Osteocyte (in vitro differentiated cells): ENCODE measurements around the gene TEX2. TPM values are rescaled to one million over a fixed set of nuclear protein-coding genes. Genes with fewer than 3 reads are reported as not detected.
"Not testable (repeated sequence)": the region's sequence is repeated elsewhere in the genome, so short reads cannot be mapped to it uniquely, and the experiment has no call there.

Source experiments
- DNase-seq: peaks from one replicate; pipeline ENCODE4 v3.0.0; 2021; ENCODE audit warnings: mixed read lengths; ENCODE audit not compliant: unreplicated experiment; ENCODE audit errors: extremely low spot score
- H3K27ac Mint-ChIP-seq: one replicate; pipeline ENCODE4 v1.8.0; 2021; ENCODE audit warnings: mild to moderate bottlenecking, mixed read lengths; ENCODE audit not compliant: unreplicated experiment
- H3K27me3 Mint-ChIP-seq: one replicate; pipeline ENCODE4 v1.8.0; 2021; ENCODE audit warnings: mixed read lengths; ENCODE audit not compliant: unreplicated experiment
- H3K36me3 Mint-ChIP-seq: one replicate; pipeline ENCODE4 v1.8.0; 2021; ENCODE audit warnings: mixed read lengths; ENCODE audit not compliant: unreplicated experiment
- H3K4me1 Mint-ChIP-seq: one replicate; pipeline ENCODE4 v1.8.0; 2021; ENCODE audit warnings: mixed read lengths; ENCODE audit not compliant: unreplicated experiment
- H3K4me3 Mint-ChIP-seq: one replicate; pipeline ENCODE4 v1.8.0; 2021; ENCODE audit warnings: mild to moderate bottlenecking, moderate library complexity, mixed read lengths; ENCODE audit not compliant: unreplicated experiment
- H3K9me3 Mint-ChIP-seq: one replicate; pipeline ENCODE4 v1.8.0; 2021; ENCODE audit warnings: mixed read lengths; ENCODE audit not compliant: unreplicated experiment
- total RNA-seq: library from RNA; stranded (reverse); gene quantifications from 2 replicates; pipeline ENCODE4 v1.2.1, GENCODE V29; 2021
- TF ChIP-seq, protein P1 (sequence below): fragments of 200-600 bp; sonication (generic); IDR thresholded peaks from 2 replicates; pipeline ENCODE4 v1.5.0; 2021; ENCODE audit warnings: antibody characterized with exemption, mild to moderate bottlenecking, moderate library complexity

TEX2 gene
- total RNA-seq, 1 donor from 2014 or later, result 73.5 TPM

DNA sequence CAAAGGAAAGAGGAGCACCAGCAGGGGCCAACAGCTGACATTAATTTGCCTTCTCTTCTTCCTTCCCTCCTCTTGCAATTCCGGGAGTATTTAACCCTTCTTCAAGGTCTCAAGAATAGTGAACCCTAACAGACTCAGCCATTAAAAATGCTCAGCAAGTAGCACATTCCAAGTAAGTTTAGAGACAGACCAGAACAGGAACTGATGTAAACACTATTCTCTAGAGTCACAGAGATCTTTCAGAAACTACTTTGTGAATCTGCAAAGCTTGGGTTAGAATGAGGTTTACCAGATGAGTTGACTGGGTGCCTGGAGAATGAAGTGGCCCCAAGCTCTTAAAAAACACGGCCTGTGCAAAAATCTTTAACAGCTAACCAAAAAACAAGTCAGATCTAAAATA lies 50.9 kb downstream of the TEX2 start:
- Mint-ChIP-seq H3K9me3 (no peaks in the 10 kb centered on the region), H3K36me3 (peaks cover 39% of the 10 kb centered on the region), H3K4me3 (no peak overlapping the region), H3K27me3 (no peaks in the 10 kb centered on the region), H3K4me1 (peaks cover 78% of the 10 kb centered on the region), H3K27ac (peak overlapping the region; percentile 78)
- DNase-seq, result no peak
- TF ChIP-seq, protein P1, sequence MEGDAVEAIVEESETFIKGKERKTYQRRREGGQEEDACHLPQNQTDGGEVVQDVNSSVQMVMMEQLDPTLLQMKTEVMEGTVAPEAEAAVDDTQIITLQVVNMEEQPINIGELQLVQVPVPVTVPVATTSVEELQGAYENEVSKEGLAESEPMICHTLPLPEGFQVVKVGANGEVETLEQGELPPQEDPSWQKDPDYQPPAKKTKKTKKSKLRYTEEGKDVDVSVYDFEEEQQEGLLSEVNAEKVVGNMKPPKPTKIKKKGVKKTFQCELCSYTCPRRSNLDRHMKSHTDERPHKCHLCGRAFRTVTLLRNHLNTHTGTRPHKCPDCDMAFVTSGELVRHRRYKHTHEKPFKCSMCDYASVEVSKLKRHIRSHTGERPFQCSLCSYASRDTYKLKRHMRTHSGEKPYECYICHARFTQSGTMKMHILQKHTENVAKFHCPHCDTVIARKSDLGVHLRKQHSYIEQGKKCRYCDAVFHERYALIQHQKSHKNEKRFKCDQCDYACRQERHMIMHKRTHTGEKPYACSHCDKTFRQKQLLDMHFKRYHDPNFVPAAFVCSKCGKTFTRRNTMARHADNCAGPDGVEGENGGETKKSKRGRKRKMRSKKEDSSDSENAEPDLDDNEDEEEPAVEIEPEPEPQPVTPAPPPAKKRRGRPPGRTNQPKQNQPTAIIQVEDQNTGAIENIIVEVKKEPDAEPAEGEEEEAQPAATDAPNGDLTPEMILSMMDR, result no peak

DNA sequence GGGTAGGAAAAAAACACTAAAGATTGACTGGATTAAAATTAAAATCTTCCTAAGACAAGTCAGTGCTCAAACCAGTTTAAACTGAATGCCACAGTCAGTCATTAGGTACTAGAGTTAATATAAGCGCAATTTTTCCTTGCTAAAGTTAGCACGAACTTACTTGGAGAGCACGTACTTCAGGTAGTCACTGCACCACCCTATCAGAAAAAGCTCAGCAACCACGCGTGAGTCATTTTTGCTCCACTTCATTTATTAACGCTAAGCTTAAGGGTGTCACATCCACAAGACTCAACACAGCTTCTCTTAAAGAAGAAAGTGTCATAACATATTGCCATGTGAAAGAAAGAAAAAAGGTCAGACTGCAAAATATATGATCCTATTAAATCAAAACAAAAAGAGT lies 53.1 kb downstream of the TEX2 start:
- peaks cover 65% of the 10 kb centered on the region for H3K4me1 Mint-ChIP-seq
- H3K4me3 Mint-ChIP-seq, result no peak overlapping the region
- H3K36me3 Mint-ChIP-seq, result peaks cover 45% of the 10 kb centered on the region
- H3K9me3 Mint-ChIP-seq, result no peaks in the 10 kb centered on the region
- no peaks in the 10 kb centered on the region for H3K27me3 Mint-ChIP-seq
- peak overlapping the region; percentile 55 for H3K27ac Mint-ChIP-seq
- TF ChIP-seq, protein P1, result no peak
- DNase-seq, result no peak

DNA sequence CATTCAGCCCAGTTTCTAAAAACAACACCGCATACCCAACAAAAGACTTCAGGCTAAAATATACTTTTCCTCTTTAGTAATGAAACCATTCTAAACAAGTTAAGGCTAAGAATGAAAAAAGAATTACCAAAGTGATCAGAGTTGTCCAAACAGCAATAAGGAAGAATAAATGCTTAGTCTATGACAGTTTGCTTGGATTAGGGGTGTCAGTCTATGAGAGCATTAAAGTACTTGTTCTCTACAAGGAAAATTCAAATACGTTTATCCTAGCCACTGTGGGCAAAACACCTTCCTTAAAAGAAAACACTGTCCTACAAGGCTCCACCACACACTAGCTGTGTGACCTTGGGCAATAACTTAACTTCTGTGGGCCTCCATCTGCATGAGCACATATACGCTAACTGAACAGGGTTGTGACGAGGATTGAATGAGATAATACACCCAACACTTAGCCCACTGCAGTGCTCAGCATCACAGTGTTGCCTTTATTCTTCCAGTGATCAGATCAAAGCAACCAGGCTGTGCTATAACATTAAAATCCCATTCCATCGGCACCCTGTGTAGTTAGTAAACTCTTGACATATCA lies 53.6 kb downstream of the TEX2 start:
- H3K27me3 Mint-ChIP-seq, result no peaks in the 10 kb centered on the region
- TF ChIP-seq, protein P1, result no peak
- H3K4me1 Mint-ChIP-seq, result peaks cover 65% of the 10 kb centered on the region
- H3K9me3 Mint-ChIP-seq, result no peaks in the 10 kb centered on the region
- peak overlapping the region; percentile 55 for H3K27ac Mint-ChIP-seq
- no peak overlapping the region for H3K4me3 Mint-ChIP-seq
- peaks cover 45% of the 10 kb centered on the region for H3K36me3 Mint-ChIP-seq
- no peak for DNase-seq

DNA sequence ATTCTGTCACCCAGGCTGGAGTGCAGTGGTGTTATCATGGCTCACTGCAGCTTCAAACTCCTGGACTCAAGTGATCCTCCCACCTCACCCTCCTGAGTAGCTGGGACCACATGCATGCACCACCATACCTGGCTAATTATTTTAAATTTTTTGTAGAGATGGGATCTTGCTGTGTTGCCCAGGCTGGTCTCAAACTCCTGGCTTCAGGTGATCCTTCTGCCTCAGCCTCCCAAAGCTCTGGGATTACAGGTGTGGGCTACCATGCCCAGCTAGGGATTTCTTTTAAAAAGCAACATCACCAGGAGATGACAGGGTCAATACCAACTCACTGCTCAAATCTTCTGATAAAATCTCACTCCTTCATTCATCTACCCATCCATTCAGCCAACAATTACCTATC lies 54.4 kb downstream of the TEX2 start:
- H3K27ac Mint-ChIP-seq, result peak overlapping the region; percentile 7
- H3K4me3 Mint-ChIP-seq, DNase-seq, H3K27me3 Mint-ChIP-seq, H3K9me3 Mint-ChIP-seq: not testable (repeated sequence)
- H3K36me3 Mint-ChIP-seq, result peaks cover 39% of the 10 kb centered on the region
- peaks cover 65% of the 10 kb centered on the region for H3K4me1 Mint-ChIP-seq

DNA sequence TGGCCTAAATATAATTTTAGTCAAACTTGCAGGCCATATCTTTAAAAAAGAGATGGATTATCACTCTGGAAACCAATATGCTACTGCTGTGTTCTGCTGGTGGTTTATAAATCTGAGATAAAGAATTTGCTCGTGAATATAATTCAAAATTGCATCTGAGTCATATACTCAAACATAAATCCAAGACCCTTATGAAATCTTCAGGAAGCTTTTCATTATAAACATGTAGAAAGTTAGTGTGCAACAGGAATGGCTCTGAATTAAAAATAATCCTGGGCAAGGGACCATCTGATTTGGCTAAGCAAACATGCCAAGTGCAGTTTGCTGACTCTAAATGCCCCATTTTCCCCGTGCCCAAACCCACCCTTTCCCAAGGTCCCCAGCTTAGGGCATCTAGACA lies 57.3 kb downstream of the TEX2 start:
- Mint-ChIP-seq H3K4me3 (no peak overlapping the region), H3K27me3 (no peaks in the 10 kb centered on the region), H3K9me3 (no peaks in the 10 kb centered on the region), H3K27ac (no peak overlapping the region), H3K4me1 (peaks cover 72% of the 10 kb centered on the region), H3K36me3 (peaks cover 19% of the 10 kb centered on the region)
- TF ChIP-seq, protein P1, result no peak
- DNase-seq, result no peak

DNA sequence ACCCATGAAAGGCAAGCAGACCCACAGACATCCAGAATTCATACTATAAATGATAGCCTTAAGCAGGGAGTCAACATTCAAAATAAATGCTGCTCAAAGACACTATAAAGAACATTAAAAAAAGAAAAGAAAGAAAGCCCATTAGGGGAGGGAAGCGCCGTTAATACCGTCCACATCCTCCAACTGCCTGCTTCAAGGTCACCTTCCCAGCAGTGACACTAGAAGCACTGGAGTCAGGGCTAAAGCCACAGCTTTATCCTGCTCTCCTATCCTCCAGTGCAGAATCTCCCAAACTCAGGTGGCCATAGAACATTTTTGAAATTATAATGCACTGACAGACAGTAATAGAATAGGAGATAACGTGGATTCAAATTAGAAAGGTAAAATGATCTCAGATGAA lies 59.4 kb downstream of the TEX2 start:
- Mint-ChIP-seq H3K36me3 (peaks cover 10% of the 10 kb centered on the region), H3K4me3 (no peak overlapping the region), H3K27ac (peak overlapping the region; percentile 91), H3K9me3 (no peaks in the 10 kb centered on the region), H3K27me3 (no peaks in the 10 kb centered on the region), H3K4me1 (peaks cover 63% of the 10 kb centered on the region)
- no peak for DNase-seq
- TF ChIP-seq, protein P1, result no peak
